GM12878 (cell line): Measurements from ENCODE around the gene KRTAP5-3. TPM values are rescaled to one million over a fixed set of nuclear protein-coding genes. Genes with fewer than 3 reads are reported as not detected.

Experiments
- ATAC-seq: fragments of 200-7000 bp; cut with Tn5 transposase; 3 replicates; pipeline ENCODE4 v1.9.1; 2020; ENCODE audit warnings: mild to moderate bottlenecking, moderate library complexity
- BruUV-seq: library from RNA; stranded (reverse); fragments of 400-500 nt; replicated peaks from 2 replicates; lab custom pipeline; 2021; lab: Mats Ljungman, UMichigan
- CTCF ChIA-PET: fragments of 300-600 bp; sonication (Branson Sonifier 250); formaldehyde crosslinking; extraction: SDS; loops from one replicate; lab custom pipeline; 2021; ENCODE audit warnings: inconsistent platforms; lab: Yijun Ruan, JAX
- POLR2A ChIA-PET: fragments of 350-600 bp; formaldehyde crosslinking; extraction: SDS; loops from one replicate; lab custom pipeline; 2021; ENCODE audit warnings: inconsistent platforms; lab: Charles Lee
- RAD21 ChIA-PET: fragments of 300-600 bp; sonication (Branson Sonifier 250); formaldehyde crosslinking; loops from one replicate; lab custom pipeline; 2023; ENCODE audit warnings: antibody characterized with exemption; ENCODE audit not compliant: unreplicated experiment; lab: Charles Lee
- SMC1A ChIA-PET: fragments of 300-600 bp; sonication (Branson Sonifier 250); formaldehyde crosslinking; loops from one replicate; lab custom pipeline; 2023; ENCODE audit not compliant: unreplicated experiment, uncharacterized antibody; lab: Charles Lee
- DNase-seq: peaks from one replicate; pipeline ENCODE4 v3.0.0-alpha.2; 2011; ENCODE audit warnings: low read depth, low spot score
- FAIRE-seq: peaks from 3 replicates; lab custom pipeline; 2011; peaks lifted over from hg19 to GRCh38; lab: Jason Lieb, UNC
- H2AFZ ChIP-seq: 2 replicates; pipeline ENCODE4 v1.6.0; 2011; ENCODE audit warnings: low read depth, low read length, control low read depth; ENCODE audit not compliant: control insufficient read depth
- H3K27ac ChIP-seq: 2 replicates; pipeline ENCODE4 v1.5.1; 2011; ENCODE audit warnings: control low read depth; ENCODE audit not compliant: control insufficient read depth, insufficient read depth
- H3K27me3 ChIP-seq, 2 experiments: replicated peaks in 1 of 2; 2 replicates each; pipeline versions ENCODE4 v1.6.0 to v1.6.1; 2011; ENCODE audit warnings: low read length in 1 of 2; ENCODE audit not compliant: control insufficient read depth in 2 of 2, insufficient read depth in 2 of 2
- H3K36me3 ChIP-seq, 2 experiments: 2 replicates each; pipeline ENCODE4 v1.5.1; 2011; ENCODE audit warnings: low read length in 1 of 2; ENCODE audit not compliant: control insufficient read depth in 2 of 2, insufficient read depth in 2 of 2
- H3K4me1 ChIP-seq: 2 replicates; pipeline ENCODE4 v1.6.1; 2011; ENCODE audit warnings: mild to moderate bottlenecking, low read length, moderate library complexity, mixed read lengths; ENCODE audit not compliant: control insufficient read depth, insufficient read depth
- H3K4me2 ChIP-seq: 2 replicates; pipeline ENCODE4 v1.6.0; 2011; ENCODE audit warnings: control low read depth; ENCODE audit not compliant: control insufficient read depth, insufficient read depth
- H3K4me3 ChIP-seq: fragments of 200-600 bp; sonication (generic); 2 replicates; pipeline ENCODE4 v1.5.1; 2016
- H3K79me2 ChIP-seq: 2 replicates; pipeline ENCODE4 v1.6.0; 2011; ENCODE audit warnings: low read length; ENCODE audit not compliant: control insufficient read depth, insufficient read depth
- H3K9ac ChIP-seq: 2 replicates; pipeline ENCODE4 v1.8.0; 2011; ENCODE audit warnings: low read length, control low read depth, mixed read lengths; ENCODE audit not compliant: control insufficient read depth, insufficient read depth
- H3K9me3 ChIP-seq: replicated peaks from 3 replicates; pipeline ENCODE4 v1.5.1; 2011; ENCODE audit warnings: mild to moderate bottlenecking, low read length; ENCODE audit not compliant: control insufficient read depth, insufficient read depth
- H4K20me1 ChIP-seq: 2 replicates; pipeline ENCODE4 v1.6.0; 2011; ENCODE audit not compliant: control insufficient read depth, insufficient read depth
- CTCF ChIP-seq, 3 experiments: IDR thresholded peaks in 2 of 3; conservative IDR thresholded peaks in 1 of 3; 2 replicates each; pipeline ENCODE4 v1.5.1; 2011; ENCODE audit warnings: low read depth in 3 of 3, low read length in 3 of 3, mild to moderate bottlenecking in 3 of 3, control low read depth in 2 of 3, moderate library complexity in 2 of 3, inconsistent platforms in 1 of 3, mixed read lengths in 1 of 3; ENCODE audit not compliant: control insufficient read depth in 2 of 3, insufficient read depth in 1 of 3; ENCODE audit errors: extremely low read depth in 1 of 3
- ETV6 ChIP-seq, 2 experiments: fragments of 450-650 bp in 1 of 2; IDR thresholded peaks in 1 of 2; conservative IDR thresholded peaks in 1 of 2; 2 replicates each; pipeline ENCODE4 v1.6.1; 2014; ENCODE audit warnings: antibody characterized with exemption in 1 of 2, borderline replicate concordance in 1 of 2, low read depth in 1 of 2, mild to moderate bottlenecking in 1 of 2, moderate library complexity in 1 of 2
- FOXK2 ChIP-seq: fragments of 450-650 bp; IDR thresholded peaks from 2 replicates; pipeline ENCODE4 v1.6.1; 2017; ENCODE audit warnings: mild to moderate bottlenecking, moderate library complexity
- HCFC1 ChIP-seq: fragments of 150-350 bp; IDR thresholded peaks from 2 replicates; pipeline ENCODE4 v1.6.1; 2014; ENCODE audit warnings: low read length
- JUND ChIP-seq: IDR thresholded peaks from 2 replicates; pipeline ENCODE4 v1.6.1; 2012; ENCODE audit warnings: low read depth, mild to moderate bottlenecking, low read length, improper control_type of control experiment, moderate library complexity
- NR2C1 ChIP-seq: fragments of 450-650 bp; IDR thresholded peaks from 2 replicates; pipeline ENCODE4 v1.6.1; 2017; ENCODE audit warnings: antibody characterized with exemption, mild to moderate bottlenecking, moderate library complexity
- RAD21 ChIP-seq: IDR thresholded peaks from 2 replicates; pipeline ENCODE4 v1.6.1; 2011; ENCODE audit warnings: mild to moderate bottlenecking, low read depth, low read length, moderate library complexity; ENCODE audit not compliant: insufficient read depth
- RELA ChIP-seq: fragments of 450-650 bp; IDR thresholded peaks from 2 replicates; pipeline ENCODE4 v1.8.0; 2014; ENCODE audit warnings: borderline replicate concordance; ENCODE audit not compliant: partially characterized antibody
- SMC3 ChIP-seq: IDR thresholded peaks from 2 replicates; pipeline ENCODE4 v1.6.1; 2011; ENCODE audit warnings: low read length, improper control_type of control experiment, borderline replicate concordance
- SP1 ChIP-seq: IDR thresholded peaks from one replicate; pipeline ENCODE4 v1.6.1; 2011; ENCODE audit warnings: low read depth, low read length
- WGBS: methylation state at CpG from one replicate; pipeline ENCODE4 v1.1.6; 2016; ENCODE audit warnings: low lambda C conversion rate; ENCODE audit not compliant: insufficient replicate concordance, insufficient coverage; ENCODE audit errors: missing lambda C conversion rate; 5-methylcytosine and 5-hydroxymethylcytosine counted together
- in situ Hi-C: fragments of 300-500 bp; cut with MboI; formaldehyde crosslinking; loops from 9 replicates; pipeline ENCODE4 v1.14.3; 2018; ENCODE audit warnings: mixed read lengths
- intact Hi-C: fragments of 100-400 bp; cut with micrococcal nuclease; formaldehyde crosslinking; loops from one replicate; pipeline ENCODE4 v1.14.2; 2022; ENCODE audit not compliant: unreplicated experiment
- polyA plus RNA-seq, 11 experiments: library from polyadenylated mRNA; depleted of rRNA in 4 of 11; unstranded in 6 of 11; stranded (reverse) in 5 of 11; fragments of >200 nt; fragmentation: Nextera tagmentation in 4 of 11; fragmentation: Illumina TruSeq in 1 of 11; extraction: Ambion mirVana in 4 of 11; extraction: Trizol in 1 of 11; gene quantifications; 1 replicate in 1 of 11; 2 replicates in 10 of 11; pipeline versions ENCODE4 v1.2.1 to v1.2.3, GENCODE V29; 2011 to 2016; ENCODE audit warnings: inconsistent platforms in 2 of 11, missing spikeins in 2 of 11, low read depth in 1 of 11
- total RNA-seq, 4 experiments: library from RNA; depleted of rRNA in 3 of 4; stranded (reverse); fragments of >200 nt in 3 of 4; fragmentation: Illumina TruSeq in 1 of 4; extraction: Trizol in 1 of 4; gene quantifications; 2 replicates each; pipeline versions ENCODE4 v1.2.1 to v1.2.3, GENCODE V29; 2013 to 2021
- TF ChIP-seq, protein P1 (sequence below): fragments of 150-350 bp; IDR thresholded peaks from 2 replicates; pipeline ENCODE4 v1.6.1; 2016; ENCODE audit warnings: low read depth, low read length
- TF ChIP-seq, protein P2 (sequence below): fragments of 450-650 bp; IDR thresholded peaks from 2 replicates; pipeline ENCODE4 v1.6.1; 2017; ENCODE audit warnings: mild to moderate bottlenecking, moderate library complexity

Gene KRTAP5-3
- total and polyA plus RNA-seq, 10 of the 15 experiments (the other 5 are each of a cell fraction or from before 2014, with no cell fraction given) = not detected

DNA sequence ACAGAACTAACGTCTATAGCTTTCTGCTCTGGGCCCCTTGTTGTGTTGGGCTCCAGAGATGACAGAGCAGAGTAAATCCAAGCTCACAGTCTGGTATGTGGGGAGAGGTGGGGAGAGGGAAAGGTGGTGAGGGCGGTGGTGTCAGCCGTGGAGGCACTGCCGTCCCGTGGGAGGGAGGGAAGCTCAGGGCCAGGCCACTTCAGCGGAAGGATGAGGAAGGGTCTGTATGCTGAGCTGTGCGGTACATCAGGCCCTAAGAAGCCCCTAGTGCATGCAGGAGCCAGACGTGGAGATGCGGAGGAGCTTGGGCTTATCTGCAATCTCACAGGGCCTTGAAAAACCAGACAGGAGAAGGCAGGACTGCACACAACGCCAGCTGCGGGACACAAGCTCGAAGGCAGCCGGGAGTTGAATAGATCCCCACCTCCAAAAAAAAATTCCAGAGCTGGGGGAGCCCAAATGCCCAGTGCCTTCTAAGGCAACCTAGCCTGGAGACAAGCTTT is 22.9 kb upstream of the KRTAP5-3 start:
- intact Hi-C loops = no loop called here
- CTCF ChIA-PET = interaction anchor here (0.7 to 2.7 kb wide), 4 partner anchors 9 to 63 kb away, joined by 3 to 12 read pairs (median 3); no protein-coding TSS in a partner anchor
- TF ChIP-seq RAD21 = no peak
- no peak for TF ChIP-seq JUND
- TF ChIP-seq FOXK2 = no peak
- TF ChIP-seq, protein P1, sequence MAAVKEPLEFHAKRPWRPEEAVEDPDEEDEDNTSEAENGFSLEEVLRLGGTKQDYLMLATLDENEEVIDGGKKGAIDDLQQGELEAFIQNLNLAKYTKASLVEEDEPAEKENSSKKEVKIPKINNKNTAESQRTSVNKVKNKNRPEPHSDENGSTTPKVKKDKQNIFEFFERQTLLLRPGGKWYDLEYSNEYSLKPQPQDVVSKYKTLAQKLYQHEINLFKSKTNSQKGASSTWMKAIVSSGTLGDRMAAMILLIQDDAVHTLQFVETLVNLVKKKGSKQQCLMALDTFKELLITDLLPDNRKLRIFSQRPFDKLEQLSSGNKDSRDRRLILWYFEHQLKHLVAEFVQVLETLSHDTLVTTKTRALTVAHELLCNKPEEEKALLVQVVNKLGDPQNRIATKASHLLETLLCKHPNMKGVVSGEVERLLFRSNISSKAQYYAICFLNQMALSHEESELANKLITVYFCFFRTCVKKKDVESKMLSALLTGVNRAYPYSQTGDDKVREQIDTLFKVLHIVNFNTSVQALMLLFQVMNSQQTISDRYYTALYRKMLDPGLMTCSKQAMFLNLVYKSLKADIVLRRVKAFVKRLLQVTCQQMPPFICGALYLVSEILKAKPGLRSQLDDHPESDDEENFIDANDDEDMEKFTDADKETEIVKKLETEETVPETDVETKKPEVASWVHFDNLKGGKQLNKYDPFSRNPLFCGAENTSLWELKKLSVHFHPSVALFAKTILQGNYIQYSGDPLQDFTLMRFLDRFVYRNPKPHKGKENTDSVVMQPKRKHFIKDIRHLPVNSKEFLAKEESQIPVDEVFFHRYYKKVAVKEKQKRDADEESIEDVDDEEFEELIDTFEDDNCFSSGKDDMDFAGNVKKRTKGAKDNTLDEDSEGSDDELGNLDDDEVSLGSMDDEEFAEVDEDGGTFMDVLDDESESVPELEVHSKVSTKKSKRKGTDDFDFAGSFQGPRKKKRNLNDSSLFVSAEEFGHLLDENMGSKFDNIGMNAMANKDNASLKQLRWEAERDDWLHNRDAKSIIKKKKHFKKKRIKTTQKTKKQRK = no peak
- TF ChIP-seq ETV6 (conservative IDR thresholded peaks at IDR 0.05 in 1 of 2, IDR thresholded peaks at IDR 0.05 in 1 of 2; ENCODE audit: borderline replicate concordance in 1 of 2, low read depth in 1 of 2) = no peak
- no peak for TF ChIP-seq NR2C1
- TF ChIP-seq RELA = no peak
- no peak for TF ChIP-seq SP1
- no peak for TF ChIP-seq SMC3
- TF ChIP-seq HCFC1 = no peak
- TF ChIP-seq CTCF (IDR thresholded peaks at IDR 0.05 in 2 of 3, conservative IDR thresholded peaks at IDR 0.05 in 1 of 3; ENCODE audit: control insufficient read depth in 2 of 3, extremely low read depth in 1 of 3, insufficient read depth in 1 of 3, low read depth in 3 of 3, low read length in 3 of 3) = no peak
- TF ChIP-seq, protein P2, sequence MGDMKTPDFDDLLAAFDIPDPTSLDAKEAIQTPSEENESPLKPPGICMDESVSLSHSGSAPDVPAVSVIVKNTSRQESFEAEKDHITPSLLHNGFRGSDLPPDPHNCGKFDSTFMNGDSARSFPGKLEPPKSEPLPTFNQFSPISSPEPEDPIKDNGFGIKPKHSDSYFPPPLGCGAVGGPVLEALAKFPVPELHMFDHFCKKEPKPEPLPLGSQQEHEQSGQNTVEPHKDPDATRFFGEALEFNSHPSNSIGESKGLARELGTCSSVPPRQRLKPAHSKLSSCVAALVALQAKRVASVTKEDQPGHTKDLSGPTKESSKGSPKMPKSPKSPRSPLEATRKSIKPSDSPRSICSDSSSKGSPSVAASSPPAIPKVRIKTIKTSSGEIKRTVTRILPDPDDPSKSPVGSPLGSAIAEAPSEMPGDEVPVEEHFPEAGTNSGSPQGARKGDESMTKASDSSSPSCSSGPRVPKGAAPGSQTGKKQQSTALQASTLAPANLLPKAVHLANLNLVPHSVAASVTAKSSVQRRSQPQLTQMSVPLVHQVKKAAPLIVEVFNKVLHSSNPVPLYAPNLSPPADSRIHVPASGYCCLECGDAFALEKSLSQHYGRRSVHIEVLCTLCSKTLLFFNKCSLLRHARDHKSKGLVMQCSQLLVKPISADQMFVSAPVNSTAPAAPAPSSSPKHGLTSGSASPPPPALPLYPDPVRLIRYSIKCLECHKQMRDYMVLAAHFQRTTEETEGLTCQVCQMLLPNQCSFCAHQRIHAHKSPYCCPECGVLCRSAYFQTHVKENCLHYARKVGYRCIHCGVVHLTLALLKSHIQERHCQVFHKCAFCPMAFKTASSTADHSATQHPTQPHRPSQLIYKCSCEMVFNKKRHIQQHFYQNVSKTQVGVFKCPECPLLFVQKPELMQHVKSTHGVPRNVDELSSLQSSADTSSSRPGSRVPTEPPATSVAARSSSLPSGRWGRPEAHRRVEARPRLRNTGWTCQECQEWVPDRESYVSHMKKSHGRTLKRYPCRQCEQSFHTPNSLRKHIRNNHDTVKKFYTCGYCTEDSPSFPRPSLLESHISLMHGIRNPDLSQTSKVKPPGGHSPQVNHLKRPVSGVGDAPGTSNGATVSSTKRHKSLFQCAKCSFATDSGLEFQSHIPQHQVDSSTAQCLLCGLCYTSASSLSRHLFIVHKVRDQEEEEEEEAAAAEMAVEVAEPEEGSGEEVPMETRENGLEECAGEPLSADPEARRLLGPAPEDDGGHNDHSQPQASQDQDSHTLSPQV = no peak
- TF ChIP-seq, all 136 proteins: peak for 0
- Histone ChIP-seq H3K27ac (no peak overlapping the region), H3K4me3 (no peak overlapping the region), H3K79me2 (no peaks in the 10 kb centered on the region), H3K27me3 (peaks cover 0 to 3% of the 10 kb centered on the region in 2 experiments; a peak in 3 of 4 replicates), H3K9me3 (no peaks in the 10 kb centered on the region), H3K4me1 (no peaks in the 10 kb centered on the region), H4K20me1 (no peaks in the 10 kb centered on the region), H3K9ac (no peak overlapping the region), H3K36me3 (no peaks in the 10 kb centered on the region), H2AFZ (no peak overlapping the region), H3K4me2 (no peak overlapping the region)
- RAD21 ChIA-PET = no interaction called here
- FAIRE-seq = no peak
- WGBS = 36% methylated on average over 11 of the region's 13 CpGs
- no peak for ATAC-seq
- BruUV-seq = no TSS peak
- POLR2A ChIA-PET = no interaction called here
- in situ Hi-C loops = no loop called here
- SMC1A ChIA-PET = interaction anchor here (1.7 kb wide), 1 partner anchor 36 kb away, joined by 3 read pairs; no protein-coding TSS in a partner anchor
- no peak for DNase-seq
